Brain microvascular endothelial cell (primary cell): ENCODE results near the gene PPP1CB.

Source experiments
- DNase-seq: peaks from one replicate; pipeline ENCODE4 v3.0.0-alpha.2; 2020
- H3K27ac ChIP-seq: fragments of 250-450 bp; sonication (Bioruptor Pico); 2 replicates; pipeline ENCODE4 v1.5.1; 2020; ENCODE audit warnings: mild to moderate bottlenecking, moderate library complexity
- H3K27me3 ChIP-seq: fragments of 250-450 bp; sonication (Bioruptor Pico); replicated peaks from 2 replicates; pipeline ENCODE4 v1.5.1; 2020; ENCODE audit warnings: mild to moderate bottlenecking
- H3K36me3 ChIP-seq: fragments of 250-450 bp; sonication (Bioruptor Pico); replicated peaks from 2 replicates; pipeline ENCODE4 v1.5.1; 2020; ENCODE audit warnings: mild to moderate bottlenecking
- H3K4me3 ChIP-seq: 2 replicates; pipeline ENCODE4 v1.5.1; 2011; ENCODE audit warnings: low read depth, mild to moderate bottlenecking, control low read depth, low read length, moderate library complexity
- in situ Hi-C: cut with HindIII; loops from 2 replicates; pipeline ENCODE4 v1.10.0; 2017; ENCODE audit warnings: low sequenced_read_pairs, low pct_ligation_motif_present
- TF ChIP-seq, protein P1 (sequence below): IDR thresholded peaks from 2 replicates; pipeline ENCODE4 v1.5.1; 2011; ENCODE audit warnings: low read depth, mild to moderate bottlenecking, moderate library complexity, low read length, control low read depth, inconsistent platforms; ENCODE audit errors: missing control alignments

PPP1CB gene

GRCh38 chr2:28768952-28769351 is 17.3 kb downstream of the PPP1CB start:
- no peak overlapping the region for H3K4me3 ChIP-seq

GRCh38 chr2:28772351-28772750 is 20.7 kb downstream of the PPP1CB start:
- Histone ChIP-seq H3K27ac (no peak overlapping the region), H3K4me3 (no peak overlapping the region), H3K27me3 (no peaks in the 10 kb centered on the region), H3K36me3 (peaks cover under 1% of the 10 kb centered on the region)
- in situ Hi-C loops, result no loop called here
- TF ChIP-seq, protein P1, sequence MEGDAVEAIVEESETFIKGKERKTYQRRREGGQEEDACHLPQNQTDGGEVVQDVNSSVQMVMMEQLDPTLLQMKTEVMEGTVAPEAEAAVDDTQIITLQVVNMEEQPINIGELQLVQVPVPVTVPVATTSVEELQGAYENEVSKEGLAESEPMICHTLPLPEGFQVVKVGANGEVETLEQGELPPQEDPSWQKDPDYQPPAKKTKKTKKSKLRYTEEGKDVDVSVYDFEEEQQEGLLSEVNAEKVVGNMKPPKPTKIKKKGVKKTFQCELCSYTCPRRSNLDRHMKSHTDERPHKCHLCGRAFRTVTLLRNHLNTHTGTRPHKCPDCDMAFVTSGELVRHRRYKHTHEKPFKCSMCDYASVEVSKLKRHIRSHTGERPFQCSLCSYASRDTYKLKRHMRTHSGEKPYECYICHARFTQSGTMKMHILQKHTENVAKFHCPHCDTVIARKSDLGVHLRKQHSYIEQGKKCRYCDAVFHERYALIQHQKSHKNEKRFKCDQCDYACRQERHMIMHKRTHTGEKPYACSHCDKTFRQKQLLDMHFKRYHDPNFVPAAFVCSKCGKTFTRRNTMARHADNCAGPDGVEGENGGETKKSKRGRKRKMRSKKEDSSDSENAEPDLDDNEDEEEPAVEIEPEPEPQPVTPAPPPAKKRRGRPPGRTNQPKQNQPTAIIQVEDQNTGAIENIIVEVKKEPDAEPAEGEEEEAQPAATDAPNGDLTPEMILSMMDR, result no peak
- DNase-seq, result no peak

More at GRCh38 chr2:28768952-28769351, 17.3 kb downstream of the PPP1CB start:
- no peak for DNase-seq
- no peaks in the 10 kb centered on the region for H3K36me3 ChIP-seq
- H3K27ac ChIP-seq, result no peak overlapping the region
- no peaks in the 10 kb centered on the region for H3K27me3 ChIP-seq
- TF ChIP-seq, protein P1, result no peak
- in situ Hi-C loops, result no loop called here

- H3K36me3 ChIP-seq, result peaks cover 18% of the 10 kb centered on the region
- no peaks in the 10 kb centered on the region for H3K27me3 ChIP-seq
- in situ Hi-C loops, result no loop called here
- no peak overlapping the region for H3K27ac ChIP-seq
- TF ChIP-seq, protein P1, result no peak
- H3K4me3 ChIP-seq, result no peak overlapping the region
- DNase-seq, result no peak
Measured at GRCh38 chr2:28776471-28776870, 24.8 kb downstream of the PPP1CB start.

DNA sequence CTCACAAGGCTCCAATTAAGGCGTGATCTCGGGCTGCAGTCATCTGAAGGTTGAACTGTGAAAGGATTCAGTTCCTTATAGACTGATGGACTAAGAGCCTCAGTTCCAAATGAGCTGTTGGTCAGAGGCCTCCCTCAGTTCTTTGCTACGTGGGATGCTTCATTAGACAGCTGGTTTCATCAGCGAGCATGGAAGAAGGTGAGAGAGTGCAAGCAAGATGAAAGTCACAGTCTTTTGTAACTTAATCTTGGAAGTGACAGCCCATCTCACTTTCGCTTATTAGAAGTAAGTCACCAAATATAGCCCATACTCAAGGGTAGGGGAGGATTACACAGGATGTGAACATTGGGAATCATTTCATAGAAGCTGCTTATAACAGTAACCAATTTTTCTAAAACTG is 26.8 kb downstream of the PPP1CB start:
- in situ Hi-C loops, result no loop called here
- Histone ChIP-seq H3K4me3 (no peak overlapping the region), H3K27me3 (no peaks in the 10 kb centered on the region), H3K36me3 (peaks cover 28% of the 10 kb centered on the region), H3K27ac (no peak overlapping the region)
- TF ChIP-seq, protein P1, result no peak
- no peak for DNase-seq

- TF ChIP-seq, protein P1, result no peak
- Histone ChIP-seq H3K27ac (no peak overlapping the region), H3K4me3 (no peak overlapping the region), H3K27me3 (no peaks in the 10 kb centered on the region), H3K36me3 (peaks cover 34% of the 10 kb centered on the region)
- in situ Hi-C loops, result no loop called here
- DNase-seq, result no peak
Measured at GRCh38 chr2:28779001-28779400, 27.4 kb downstream of the PPP1CB start.

GRCh38 chr2:28780496-28780895 is 28.9 kb downstream of the PPP1CB start:
- DNase-seq, result no peak
- in situ Hi-C loops, result no loop called here
- peaks cover 45% of the 10 kb centered on the region for H3K36me3 ChIP-seq
- H3K27me3 ChIP-seq, result no peaks in the 10 kb centered on the region
- H3K4me3 ChIP-seq, result no peak overlapping the region
- no peak overlapping the region for H3K27ac ChIP-seq
- TF ChIP-seq, protein P1, result no peak
